ENCODE data around the gene SAP130.

Gene SAP130

GRCh38 chr2:128027801-128028667 is at the start of gene SAP130:
Gene SAP130 (minus strand): TSS chr2:128028059. CDS start chr2:128026292, 1,767 bp downstream.
- H3K27me3 Mint-ChIP-seq: no peaks in the 10 kb centered on the region
- H3K4me1 Mint-ChIP-seq: peaks cover 24% of the 10 kb centered on the region
- H3K36me3 Mint-ChIP-seq (ENCODE audit: insufficient read depth): peaks cover 14% of the 10 kb centered on the region
- no peaks in the 10 kb centered on the region for H3K9me3 Mint-ChIP-seq
- H3K4me3 Mint-ChIP-seq: peak within 1 kb of the TSS; percentile 94
- peak within 1 kb of the TSS; percentile 32 for H3K27ac Mint-ChIP-seq (ENCODE audit: low read depth)
- ATAC-seq (replicated peaks; ENCODE audit: extremely low read depth, poor library complexity, severe bottlenecking) (peak; percentile 75), DNase-seq (ENCODE audit: low spot score in 2 of 2) (peak; percentile 96)

DNA sequence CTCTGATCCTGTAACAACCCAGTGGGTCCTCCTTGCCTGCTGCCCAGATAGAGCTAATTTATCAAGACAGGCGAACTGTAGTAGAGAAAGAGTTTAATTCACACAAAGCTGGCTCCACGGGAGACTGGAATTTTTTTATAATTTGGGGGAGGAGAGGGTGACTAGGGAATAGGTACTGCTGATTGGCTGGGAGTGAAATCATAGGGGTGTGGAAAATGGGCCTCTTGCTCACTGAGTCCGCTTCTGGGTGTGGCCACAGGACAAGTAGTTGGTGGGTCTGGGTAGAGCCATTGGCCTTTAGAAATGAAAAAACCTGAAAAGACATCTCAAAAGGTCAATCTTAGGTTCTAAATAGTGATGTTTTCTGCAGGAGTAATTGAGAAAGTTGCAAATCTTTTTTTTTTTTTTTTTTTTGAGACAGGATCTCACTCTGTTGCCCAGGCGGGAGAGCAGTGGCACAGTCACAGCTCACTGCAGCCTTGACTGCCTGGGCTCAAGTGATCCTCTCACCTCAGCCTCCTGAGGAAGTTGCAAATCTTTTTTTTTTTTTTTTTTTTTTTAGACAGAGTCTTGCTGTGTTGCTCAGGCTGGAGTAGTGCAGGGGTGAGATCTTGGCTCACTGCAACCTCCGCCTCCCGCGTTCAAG is 48.7 kb upstream of the SAP130 start:
- H3K36me3 Mint-ChIP-seq (ENCODE audit: insufficient read depth): no peaks in the 10 kb centered on the region
- no peaks in the 10 kb centered on the region for H3K4me1 Mint-ChIP-seq
- DNase-seq (ENCODE audit: low spot score in 2 of 2) (no peak), ATAC-seq (replicated peaks; ENCODE audit: extremely low read depth, poor library complexity, severe bottlenecking) (no peak)
- no peak overlapping the region for H3K4me3 Mint-ChIP-seq
- no peak overlapping the region for H3K27ac Mint-ChIP-seq (ENCODE audit: low read depth)
- no peaks in the 10 kb centered on the region for H3K27me3 Mint-ChIP-seq
- no peaks in the 10 kb centered on the region for H3K9me3 Mint-ChIP-seq

GRCh38 chr2:128073278-128073677 is 45.4 kb upstream of the SAP130 start:
- H3K4me1 Mint-ChIP-seq: no peaks in the 10 kb centered on the region
- DNase-seq (ENCODE audit: low spot score in 2 of 2) (no peak), ATAC-seq (replicated peaks; ENCODE audit: extremely low read depth, poor library complexity, severe bottlenecking) (no peak)
- H3K27ac Mint-ChIP-seq (ENCODE audit: low read depth): no peak overlapping the region
- no peaks in the 10 kb centered on the region for H3K27me3 Mint-ChIP-seq
- H3K4me3 Mint-ChIP-seq: no peak overlapping the region
- no peaks in the 10 kb centered on the region for H3K9me3 Mint-ChIP-seq
- no peaks in the 10 kb centered on the region for H3K36me3 Mint-ChIP-seq (ENCODE audit: insufficient read depth)

GRCh38 chr2:128069769-128070168 is 41.9 kb upstream of the SAP130 start:
- Mint-ChIP-seq H3K9me3 (no peaks in the 10 kb centered on the region), H3K4me1 (no peaks in the 10 kb centered on the region)
- DNase-seq (ENCODE audit: low spot score in 2 of 2): no peak

GRCh38 chr2:128064353-128064752 is 36.5 kb upstream of the SAP130 start:
- H3K27ac Mint-ChIP-seq (ENCODE audit: low read depth): no peak overlapping the region
- no peak overlapping the region for H3K4me3 Mint-ChIP-seq
- peaks cover 9% of the 10 kb centered on the region for H3K27me3 Mint-ChIP-seq
- H3K9me3 Mint-ChIP-seq: no peaks in the 10 kb centered on the region
- ATAC-seq (replicated peaks; ENCODE audit: extremely low read depth, poor library complexity, severe bottlenecking): no peak
- H3K4me1 Mint-ChIP-seq: no peaks in the 10 kb centered on the region
- no peaks in the 10 kb centered on the region for H3K36me3 Mint-ChIP-seq (ENCODE audit: insufficient read depth)
- DNase-seq (ENCODE audit: low spot score in 2 of 2): no peak

More at GRCh38 chr2:128069769-128070168, 41.9 kb upstream of the SAP130 start:
- Mint-ChIP-seq H3K4me3 (no peak overlapping the region), H3K36me3 (ENCODE audit: insufficient read depth) (no peaks in the 10 kb centered on the region), H3K27me3 (no peaks in the 10 kb centered on the region), H3K27ac (ENCODE audit: low read depth) (no peak overlapping the region)
- no peak for ATAC-seq (replicated peaks; ENCODE audit: extremely low read depth, poor library complexity, severe bottlenecking)

- Mint-ChIP-seq H3K4me1 (no peaks in the 10 kb centered on the region), H3K4me3 (no peak overlapping the region), H3K36me3 (ENCODE audit: insufficient read depth) (no peaks in the 10 kb centered on the region), H3K27me3 (peaks cover 9% of the 10 kb centered on the region), H3K27ac (ENCODE audit: low read depth) (no peak overlapping the region), H3K9me3 (no peaks in the 10 kb centered on the region)
- ATAC-seq (replicated peaks; ENCODE audit: extremely low read depth, poor library complexity, severe bottlenecking) (no peak), DNase-seq (ENCODE audit: low spot score in 2 of 2) (no peak)
Measured at GRCh38 chr2:128062571-128062970, 34.7 kb upstream of the SAP130 start.

DNA sequence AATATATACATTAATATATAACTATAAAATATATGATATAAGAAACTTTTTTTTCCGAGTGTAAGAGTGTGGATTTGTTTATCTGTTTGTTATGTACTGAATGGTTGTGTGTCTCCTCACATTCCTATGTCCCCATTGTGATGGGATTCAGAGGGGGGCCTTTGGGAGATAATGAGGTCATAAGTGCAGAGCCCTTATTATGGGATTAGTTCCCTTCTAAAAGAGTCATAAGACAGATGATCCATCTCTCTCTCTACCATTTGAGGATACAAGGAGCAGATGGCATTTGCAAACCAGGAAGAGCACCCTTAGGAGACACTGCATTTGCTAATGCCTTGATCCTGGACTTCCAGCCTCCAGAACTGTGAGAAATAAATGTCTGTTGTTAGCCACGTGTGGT is 30.3 kb upstream of the SAP130 start:
- H3K27ac Mint-ChIP-seq (ENCODE audit: low read depth): no peak overlapping the region
- no peak for ATAC-seq (replicated peaks; ENCODE audit: extremely low read depth, poor library complexity, severe bottlenecking)
- no peak for DNase-seq (ENCODE audit: low spot score in 2 of 2)
- no peaks in the 10 kb centered on the region for H3K4me1 Mint-ChIP-seq
- H3K9me3 Mint-ChIP-seq: no peaks in the 10 kb centered on the region
- no peak overlapping the region for H3K4me3 Mint-ChIP-seq
- H3K36me3 Mint-ChIP-seq (ENCODE audit: insufficient read depth): no peaks in the 10 kb centered on the region
- H3K27me3 Mint-ChIP-seq: peaks cover 38% of the 10 kb centered on the region

GRCh38 chr2:128057334-128057733 is 29.5 kb upstream of the SAP130 start:
- Mint-ChIP-seq H3K9me3 (no peaks in the 10 kb centered on the region), H3K36me3 (ENCODE audit: insufficient read depth) (no peaks in the 10 kb centered on the region), H3K27ac (ENCODE audit: low read depth) (no peak overlapping the region), H3K4me1 (no peaks in the 10 kb centered on the region), H3K27me3 (peaks cover 43% of the 10 kb centered on the region), H3K4me3 (no peak overlapping the region)
- DNase-seq (ENCODE audit: low spot score in 2 of 2): no peak
- ATAC-seq (replicated peaks; ENCODE audit: extremely low read depth, poor library complexity, severe bottlenecking): no peak

- no peak for ATAC-seq (replicated peaks; ENCODE audit: extremely low read depth, poor library complexity, severe bottlenecking)
- H3K27me3 Mint-ChIP-seq: peaks cover 73% of the 10 kb centered on the region
- H3K9me3 Mint-ChIP-seq: peaks cover 10% of the 10 kb centered on the region
- no peak overlapping the region for H3K27ac Mint-ChIP-seq (ENCODE audit: low read depth)
- H3K4me1 Mint-ChIP-seq: no peaks in the 10 kb centered on the region
- H3K4me3 Mint-ChIP-seq: no peak overlapping the region
- DNase-seq (ENCODE audit: low spot score in 2 of 2): no peak
- no peaks in the 10 kb centered on the region for H3K36me3 Mint-ChIP-seq (ENCODE audit: insufficient read depth)
Measured at GRCh38 chr2:128054104-128054885, 26.4 kb upstream of the SAP130 start.

GRCh38 chr2:128053331-128053730 is 25.5 kb upstream of the SAP130 start:
- no peak overlapping the region for H3K4me3 Mint-ChIP-seq
- peaks cover 11% of the 10 kb centered on the region for H3K9me3 Mint-ChIP-seq
- no peak for ATAC-seq (replicated peaks; ENCODE audit: extremely low read depth, poor library complexity, severe bottlenecking)
- DNase-seq (ENCODE audit: low spot score in 2 of 2): no peak
- H3K36me3 Mint-ChIP-seq (ENCODE audit: insufficient read depth): no peaks in the 10 kb centered on the region
- H3K27ac Mint-ChIP-seq (ENCODE audit: low read depth): no peak overlapping the region
- peaks cover 83% of the 10 kb centered on the region for H3K27me3 Mint-ChIP-seq
- no peaks in the 10 kb centered on the region for H3K4me1 Mint-ChIP-seq

DNA sequence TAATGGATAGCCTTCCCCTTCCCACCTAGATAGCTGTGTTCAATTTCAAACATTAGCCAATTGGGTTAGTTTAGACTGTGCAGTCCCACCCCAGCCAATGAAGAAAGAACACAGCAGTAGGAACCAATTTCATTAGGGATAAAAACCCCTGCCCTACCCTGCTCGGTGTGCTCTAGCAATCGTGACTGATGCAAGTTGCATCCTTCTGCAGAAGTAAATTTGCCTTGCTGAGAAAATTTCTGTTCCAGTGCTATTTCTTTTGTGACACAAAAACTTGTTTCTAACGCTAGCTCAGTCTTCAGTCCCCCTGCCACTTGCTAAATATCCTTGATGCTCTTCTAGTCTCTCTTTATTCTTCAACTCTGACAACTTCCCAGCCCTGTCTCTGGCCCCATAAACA is 15.2 kb upstream of the SAP130 start:
- DNase-seq (ENCODE audit: low spot score in 2 of 2): no peak
- Mint-ChIP-seq H3K36me3 (ENCODE audit: insufficient read depth) (no peaks in the 10 kb centered on the region), H3K4me1 (no peaks in the 10 kb centered on the region), H3K9me3 (peaks cover 18% of the 10 kb centered on the region), H3K27ac (ENCODE audit: low read depth) (no peak overlapping the region), H3K4me3 (no peak overlapping the region), H3K27me3 (peaks cover 48% of the 10 kb centered on the region)
- no peak for ATAC-seq (replicated peaks; ENCODE audit: extremely low read depth, poor library complexity, severe bottlenecking)

GRCh38 chr2:128041561-128041960 is 13.7 kb upstream of the SAP130 start:
- no peak for DNase-seq (ENCODE audit: low spot score in 2 of 2)
- H3K36me3 Mint-ChIP-seq (ENCODE audit: insufficient read depth): no peaks in the 10 kb centered on the region
- H3K27ac Mint-ChIP-seq (ENCODE audit: low read depth): no peak overlapping the region
- no peak for ATAC-seq (replicated peaks; ENCODE audit: extremely low read depth, poor library complexity, severe bottlenecking)
- H3K9me3 Mint-ChIP-seq: peaks cover 33% of the 10 kb centered on the region
- H3K4me1 Mint-ChIP-seq: no peaks in the 10 kb centered on the region
- H3K4me3 Mint-ChIP-seq: no peak overlapping the region
- H3K27me3 Mint-ChIP-seq: peaks cover 45% of the 10 kb centered on the region

Measured in central memory CD8-positive, alpha-beta T cell (primary cell).